Activated T-helper 17 cell treated with anti-CD3 and anti-CD28 coated beads, Interleukin-2, amount 50 U/mL, for 72 hours (primary cell): ENCODE results near the gene NCOA4. TPM values are rescaled to one million over a fixed set of nuclear protein-coding genes. Genes with fewer than 3 reads are reported as not detected.
A peak's percentile ranks its signal among the peaks of the same experiment; 100 is the strongest.

Experiments
- ATAC-seq: fragments of 150-1000 bp; cut with Tn5 transposase; replicated peaks from 2 replicates; pipeline ENCODE4 v1.10.0; 2021; ENCODE audit warnings: mild to moderate bottlenecking, moderate library complexity
- H3K27ac Mint-ChIP-seq: one replicate; pipeline ENCODE4 v1.8.0; 2022; ENCODE audit warnings: mixed read lengths
- H3K27me3 Mint-ChIP-seq: one replicate; pipeline ENCODE4 v1.8.0; 2022; ENCODE audit warnings: mixed read lengths
- H3K36me3 Mint-ChIP-seq: one replicate; pipeline ENCODE4 v1.8.0; 2022; ENCODE audit warnings: low read depth, mild to moderate bottlenecking, mixed read lengths
- H3K4me1 Mint-ChIP-seq: one replicate; pipeline ENCODE4 v1.8.0; 2022; ENCODE audit warnings: mixed read lengths
- H3K4me3 Mint-ChIP-seq: one replicate; pipeline ENCODE4 v1.8.0; 2022; ENCODE audit warnings: mild to moderate bottlenecking, mixed read lengths
- H3K9me3 Mint-ChIP-seq: one replicate; pipeline ENCODE4 v1.8.0; 2022; ENCODE audit warnings: mixed read lengths
- total RNA-seq, 2 donors: library from RNA; stranded (reverse); gene quantifications; one replicate each; pipeline ENCODE4 v1.2.3, GENCODE V29; 2022

Gene NCOA4
- total RNA-seq, 2 donors from 2014 or later: 74.0 to 114 TPM

- H3K4me3 Mint-ChIP-seq: no peak overlapping the region
- no peak for ATAC-seq
- H3K9me3 Mint-ChIP-seq: no peaks in the 10 kb centered on the region
- no peak overlapping the region for H3K27ac Mint-ChIP-seq
- no peaks in the 10 kb centered on the region for H3K4me1 Mint-ChIP-seq
- peaks cover 6% of the 10 kb centered on the region for H3K27me3 Mint-ChIP-seq
- no peaks in the 10 kb centered on the region for H3K36me3 Mint-ChIP-seq
These were observed 5.8 kb upstream of the NCOA4 start for GRCh38 chr10:46035923-46036849.

- peaks cover 6% of the 10 kb centered on the region for H3K27me3 Mint-ChIP-seq
- no peak overlapping the region for H3K27ac Mint-ChIP-seq
- peaks cover 3% of the 10 kb centered on the region for H3K4me1 Mint-ChIP-seq
- no peak overlapping the region for H3K4me3 Mint-ChIP-seq
- peaks cover 9% of the 10 kb centered on the region for H3K36me3 Mint-ChIP-seq
- H3K9me3 Mint-ChIP-seq: no peaks in the 10 kb centered on the region
- no peak for ATAC-seq
These were observed 3.2 kb upstream of the NCOA4 start for GRCh38 chr10:46033602-46034011.

- peak overlapping the region; percentile 68 for H3K27ac Mint-ChIP-seq
- no peak for ATAC-seq
- H3K36me3 Mint-ChIP-seq: peaks cover 23% of the 10 kb centered on the region
- peaks cover 15% of the 10 kb centered on the region for H3K4me1 Mint-ChIP-seq
- H3K4me3 Mint-ChIP-seq: peak overlapping the region; percentile 90
- H3K9me3 Mint-ChIP-seq: no peaks in the 10 kb centered on the region
- H3K27me3 Mint-ChIP-seq: peaks cover 6% of the 10 kb centered on the region
These were observed 1.5 kb upstream of the NCOA4 start for GRCh38 chr10:46031648-46032532.

- Mint-ChIP-seq H3K4me3 (peak overlapping the region; percentile 90), H3K9me3 (no peaks in the 10 kb centered on the region), H3K36me3 (peaks cover 39% of the 10 kb centered on the region), H3K27me3 (no peaks in the 10 kb centered on the region), H3K4me1 (peaks cover 30% of the 10 kb centered on the region), H3K27ac (peak overlapping the region; percentile 94)
- no peak for ATAC-seq
These were observed 877 bp downstream of the NCOA4 start for GRCh38 chr10:46029461-46030030.

- ATAC-seq: no peak
- Mint-ChIP-seq H3K4me1 (peaks cover 37% of the 10 kb centered on the region), H3K27me3 (no peaks in the 10 kb centered on the region), H3K9me3 (no peaks in the 10 kb centered on the region), H3K36me3 (peaks cover 39% of the 10 kb centered on the region), H3K4me3 (peak overlapping the region; percentile 90), H3K27ac (peak overlapping the region; percentile 94)
These were observed 1.6 kb downstream of the NCOA4 start for GRCh38 chr10:46028584-46029460.

GRCh38 chr10:46026106-46026505 lies 4.3 kb downstream of the NCOA4 start:
- peaks cover 48% of the 10 kb centered on the region for H3K36me3 Mint-ChIP-seq
- no peaks in the 10 kb centered on the region for H3K9me3 Mint-ChIP-seq
- no peaks in the 10 kb centered on the region for H3K27me3 Mint-ChIP-seq
- H3K4me3 Mint-ChIP-seq: no peak overlapping the region
- no peak for ATAC-seq
- H3K27ac Mint-ChIP-seq: peak overlapping the region; percentile 67
- peaks cover 44% of the 10 kb centered on the region for H3K4me1 Mint-ChIP-seq

GRCh38 chr10:46025406-46025805 lies 5.0 kb downstream of the NCOA4 start:
- ATAC-seq: no peak
- H3K9me3 Mint-ChIP-seq: no peaks in the 10 kb centered on the region
- peak overlapping the region; percentile 1 for H3K4me3 Mint-ChIP-seq
- peaks cover 44% of the 10 kb centered on the region for H3K36me3 Mint-ChIP-seq
- no peaks in the 10 kb centered on the region for H3K27me3 Mint-ChIP-seq
- H3K27ac Mint-ChIP-seq: peak overlapping the region; percentile 67
- H3K4me1 Mint-ChIP-seq: peaks cover 44% of the 10 kb centered on the region

- no peaks in the 10 kb centered on the region for H3K27me3 Mint-ChIP-seq
- ATAC-seq: no peak
These were observed 5.5 kb downstream of the NCOA4 start for GRCh38 chr10:46024948-46025347.

GRCh38 chr10:46022978-46023702 lies 7.3 kb downstream of the NCOA4 start:
- Mint-ChIP-seq H3K27ac (peak overlapping the region; percentile 86), H3K4me3 (peak overlapping the region; percentile 80), H3K27me3 (no peaks in the 10 kb centered on the region), H3K9me3 (no peaks in the 10 kb centered on the region), H3K36me3 (peaks cover 34% of the 10 kb centered on the region), H3K4me1 (peaks cover 43% of the 10 kb centered on the region)
- peak; percentile 93 for ATAC-seq

More at GRCh38 chr10:46024948-46025347, 5.5 kb downstream of the NCOA4 start:
- peak overlapping the region; percentile 80 for H3K4me3 Mint-ChIP-seq
- H3K36me3 Mint-ChIP-seq: peaks cover 42% of the 10 kb centered on the region
- no peak overlapping the region for H3K27ac Mint-ChIP-seq
- no peaks in the 10 kb centered on the region for H3K9me3 Mint-ChIP-seq
- peaks cover 46% of the 10 kb centered on the region for H3K4me1 Mint-ChIP-seq

- H3K27ac Mint-ChIP-seq: peak overlapping the region; percentile 81
- ATAC-seq: no peak
- peaks cover 25% of the 10 kb centered on the region for H3K4me1 Mint-ChIP-seq
- peaks cover 29% of the 10 kb centered on the region for H3K36me3 Mint-ChIP-seq
- no peaks in the 10 kb centered on the region for H3K27me3 Mint-ChIP-seq
- no peak overlapping the region for H3K4me3 Mint-ChIP-seq
- H3K9me3 Mint-ChIP-seq: no peaks in the 10 kb centered on the region
These were observed 10.1 kb downstream of the NCOA4 start for GRCh38 chr10:46020344-46020657.

GRCh38 chr10:46019569-46020343 lies 10.7 kb downstream of the NCOA4 start:
- Mint-ChIP-seq H3K27ac (peak overlapping the region; percentile 81), H3K9me3 (no peaks in the 10 kb centered on the region), H3K36me3 (peaks cover 34% of the 10 kb centered on the region), H3K4me1 (peaks cover 23% of the 10 kb centered on the region), H3K4me3 (peak overlapping the region; percentile 52), H3K27me3 (no peaks in the 10 kb centered on the region)
- ATAC-seq: no peak

GRCh38 chr10:46019177-46019528 lies 11.3 kb downstream of the NCOA4 start:
- ATAC-seq: no peak
- peak overlapping the region; percentile 81 for H3K27ac Mint-ChIP-seq
- peaks cover 40% of the 10 kb centered on the region for H3K36me3 Mint-ChIP-seq
- no peaks in the 10 kb centered on the region for H3K9me3 Mint-ChIP-seq
- peaks cover 20% of the 10 kb centered on the region for H3K4me1 Mint-ChIP-seq
- peak overlapping the region; percentile 52 for H3K4me3 Mint-ChIP-seq
- no peaks in the 10 kb centered on the region for H3K27me3 Mint-ChIP-seq
